ENCODE data around the gene VIPR2. TPM values are rescaled to one million over a fixed set of nuclear protein-coding genes. Genes with fewer than 3 reads are reported as not detected.
"Not testable (repeated sequence)": the region's sequence is repeated elsewhere in the genome, so short reads cannot be mapped to it uniquely, and the experiment has no call there.

The VIPR2 gene
- total RNA-seq, 1 donor from 2014 or later: 2.0 TPM

DNA sequence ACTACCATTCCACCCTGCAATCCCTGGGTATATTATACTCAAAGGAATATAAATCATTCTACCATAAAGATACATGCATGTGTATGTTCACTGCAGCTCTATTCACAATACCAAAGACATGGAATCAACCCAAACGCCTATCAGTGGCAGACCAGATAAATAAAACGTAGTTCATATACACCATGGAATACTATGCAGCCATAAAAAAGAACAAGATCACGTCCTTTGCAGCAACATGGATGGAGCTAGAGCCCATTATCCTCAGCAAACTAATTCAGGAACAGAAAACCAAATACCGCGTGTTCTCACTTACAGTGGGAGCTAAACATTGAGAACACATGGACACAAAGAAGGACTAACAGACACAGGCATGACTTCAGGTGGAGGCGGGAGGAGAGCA is 150.0 kb downstream of the VIPR2 start:
- ATAC-seq (no peak), DNase-seq (ENCODE audit: low spot score) (no peak)
- intact Hi-C loops (cut with DNase I): no loop called here

DNA sequence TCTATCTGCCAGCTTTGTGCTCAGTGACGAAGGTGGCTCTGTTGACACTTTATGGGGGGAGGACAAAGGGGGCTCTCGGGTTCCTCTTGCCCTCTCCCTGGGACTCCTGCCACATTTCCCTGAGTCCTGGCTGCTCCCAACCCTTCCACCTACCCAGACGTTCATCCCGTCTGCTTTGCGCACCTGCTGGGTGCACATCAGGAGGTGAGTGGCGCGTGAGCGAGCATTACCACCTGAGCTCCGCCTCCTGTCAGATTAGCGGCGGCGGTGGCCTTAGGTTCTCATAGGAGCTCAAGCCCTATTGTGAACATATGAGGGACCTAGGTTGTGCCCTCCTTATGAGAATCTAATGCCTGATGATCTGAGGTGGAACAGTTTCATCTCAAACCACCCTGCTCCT is 151.1 kb downstream of the VIPR2 start:
- ATAC-seq (no peak), DNase-seq (ENCODE audit: low spot score) (no peak)
- intact Hi-C loops (cut with DNase I): no loop called here

DNA sequence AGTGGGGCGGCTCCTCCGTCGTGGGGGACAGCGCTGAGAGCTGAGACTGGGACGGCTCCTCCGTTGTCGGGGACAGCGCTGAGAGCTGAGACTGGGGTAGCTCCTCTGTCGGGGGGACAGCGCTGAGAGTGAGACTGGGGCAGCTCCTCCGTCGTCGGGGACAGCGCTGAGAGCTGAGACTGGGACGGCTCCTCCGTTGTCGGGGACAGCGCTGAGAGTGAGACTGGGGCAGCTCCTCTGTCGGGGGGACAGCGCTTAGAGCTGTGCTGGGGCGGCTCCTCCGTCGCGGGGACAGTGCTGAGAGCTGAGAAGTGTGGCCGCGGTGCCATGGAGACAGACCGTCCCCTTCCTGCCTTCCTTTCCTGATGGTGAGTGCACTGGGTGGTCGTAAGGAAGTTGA is 151.9 kb downstream of the VIPR2 start:
- DNase-seq (ENCODE audit: low spot score) (no peak), ATAC-seq (no peak)
- intact Hi-C loops (cut with DNase I): no loop called here

DNA sequence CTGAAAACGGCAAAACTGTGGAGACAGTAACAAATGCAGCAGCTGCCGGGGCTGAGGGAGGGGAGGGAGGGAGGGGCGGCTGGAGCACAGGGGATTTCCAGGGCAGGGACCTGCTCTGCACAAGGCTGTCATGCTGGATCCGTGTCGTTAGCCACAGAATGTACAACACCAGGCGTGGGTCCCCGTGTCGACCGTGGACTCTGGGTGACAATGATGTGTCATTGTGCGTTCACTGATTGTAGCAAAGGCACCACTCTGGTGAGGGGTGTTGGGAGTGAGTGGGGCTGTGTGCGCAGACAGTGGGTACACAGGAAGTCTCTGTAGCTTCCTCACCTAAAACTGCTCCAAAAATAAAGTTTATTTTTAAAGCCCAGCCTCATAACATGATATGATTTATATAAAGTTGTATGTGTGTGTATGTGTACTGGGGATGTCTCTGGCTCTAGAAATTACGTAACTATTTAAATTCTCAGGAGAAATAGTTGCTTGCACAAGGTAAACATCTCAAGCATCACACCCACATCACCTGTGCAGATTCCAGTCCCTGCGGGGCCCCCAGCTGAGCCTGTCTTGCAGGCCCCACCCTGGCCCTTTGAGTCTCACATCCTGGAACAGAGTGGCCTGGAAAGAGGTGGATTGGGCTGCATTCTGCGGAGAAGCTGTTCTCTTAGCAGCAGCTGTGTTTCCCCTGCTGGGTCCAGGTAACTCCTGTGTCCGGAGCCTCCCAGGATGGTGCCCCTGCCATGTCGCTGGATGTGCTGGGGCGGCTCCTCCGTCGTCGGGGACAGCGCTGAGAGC is 152.6 kb downstream of the VIPR2 start:
- no peak for ATAC-seq
- intact Hi-C loops (cut with DNase I): no loop called here

DNA sequence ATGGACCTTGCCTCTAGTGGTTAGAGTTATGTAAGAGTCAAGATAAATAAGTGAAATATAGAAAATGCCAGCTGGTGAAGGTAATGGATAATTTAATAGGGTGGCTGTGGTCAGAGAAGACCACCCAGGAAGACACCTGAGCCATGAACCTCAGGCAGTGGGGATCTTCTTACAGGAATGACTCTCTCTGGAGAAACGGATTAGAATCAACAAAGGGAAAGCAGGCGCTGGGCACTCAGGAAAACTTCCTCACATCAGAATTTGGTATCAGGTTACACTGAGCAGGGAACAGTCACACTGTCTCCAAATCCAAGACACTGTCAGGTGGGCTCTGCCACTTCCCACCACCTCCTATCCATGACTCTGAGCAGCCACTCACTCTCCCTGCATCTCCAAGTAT is 155.7 kb downstream of the VIPR2 start:
- no peak for DNase-seq (ENCODE audit: low spot score)
- ATAC-seq: no peak
- intact Hi-C loops (cut with DNase I): no loop called here

More for the DNA sequence above, 152.6 kb downstream of the VIPR2 start:
- DNase-seq (ENCODE audit: low spot score): no peak

DNA sequence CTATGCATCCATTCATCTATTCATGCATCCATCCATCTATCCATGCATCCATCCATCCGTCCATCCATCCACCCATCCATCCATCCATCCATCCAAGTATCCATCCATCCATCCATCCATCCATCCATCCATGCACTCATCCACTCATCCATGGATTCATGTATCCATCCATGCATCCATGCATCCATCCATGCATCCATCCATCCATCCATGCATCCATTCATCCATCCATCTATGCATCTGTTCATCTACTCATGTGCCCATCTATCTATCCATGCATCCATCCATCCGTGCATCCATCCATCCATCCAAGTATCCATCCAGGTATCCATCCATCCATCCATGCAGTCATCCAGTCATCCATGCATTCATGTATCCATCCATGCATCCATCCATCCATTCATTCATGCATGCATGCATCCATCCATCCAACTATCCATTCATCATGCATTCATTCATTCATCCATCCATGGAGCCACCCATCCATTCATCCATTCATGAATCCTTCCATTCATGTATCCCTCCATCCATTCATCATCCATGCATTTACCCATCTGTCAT is 156.3 kb downstream of the VIPR2 start:
- ATAC-seq (no peak), DNase-seq (ENCODE audit: low spot score) (no peak)
- intact Hi-C loops (cut with DNase I): no loop called here

DNA sequence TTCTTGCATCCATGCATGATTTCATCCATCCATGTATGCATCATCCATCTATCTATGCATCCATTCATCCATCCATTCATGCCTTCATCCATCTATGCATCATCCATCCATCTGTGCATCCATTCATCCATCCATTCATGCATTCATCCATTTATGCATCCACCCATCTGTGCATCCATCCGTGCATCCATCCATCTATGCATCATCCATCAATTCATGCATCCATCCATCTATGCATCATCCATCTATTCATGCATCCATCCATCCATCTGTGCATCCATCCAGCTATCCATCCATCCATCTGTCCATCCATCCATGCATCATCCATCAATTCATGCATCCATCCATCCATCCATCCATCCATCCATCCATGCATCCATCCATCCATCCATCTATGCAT is 157.0 kb downstream of the VIPR2 start:
- intact Hi-C loops (cut with DNase I): no loop called here
- ATAC-seq: no peak
- no peak for DNase-seq (ENCODE audit: low spot score)

DNA sequence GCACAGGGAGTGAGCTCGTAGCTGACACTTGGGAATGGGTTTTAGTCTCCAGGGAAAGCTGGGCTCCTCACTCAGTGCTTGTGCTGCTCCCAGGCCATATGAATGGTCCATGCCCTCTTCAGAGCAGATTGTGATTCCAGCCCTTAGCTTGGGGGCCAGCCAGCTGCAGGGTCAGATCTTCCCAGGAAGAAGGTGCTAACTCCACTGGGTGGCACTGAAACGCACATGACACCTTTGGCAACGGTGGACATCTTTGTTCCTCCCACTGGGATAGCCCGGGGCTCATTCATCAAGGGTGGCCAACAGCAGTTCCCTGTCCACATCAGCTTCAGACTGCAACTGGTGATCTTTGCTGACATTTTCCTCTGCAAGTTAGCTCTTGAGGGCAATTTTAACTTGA is 159.1 kb downstream of the VIPR2 start:
- DNase-seq (ENCODE audit: low spot score): no peak
- intact Hi-C loops (cut with DNase I): no loop called here
- ATAC-seq: no peak

DNA sequence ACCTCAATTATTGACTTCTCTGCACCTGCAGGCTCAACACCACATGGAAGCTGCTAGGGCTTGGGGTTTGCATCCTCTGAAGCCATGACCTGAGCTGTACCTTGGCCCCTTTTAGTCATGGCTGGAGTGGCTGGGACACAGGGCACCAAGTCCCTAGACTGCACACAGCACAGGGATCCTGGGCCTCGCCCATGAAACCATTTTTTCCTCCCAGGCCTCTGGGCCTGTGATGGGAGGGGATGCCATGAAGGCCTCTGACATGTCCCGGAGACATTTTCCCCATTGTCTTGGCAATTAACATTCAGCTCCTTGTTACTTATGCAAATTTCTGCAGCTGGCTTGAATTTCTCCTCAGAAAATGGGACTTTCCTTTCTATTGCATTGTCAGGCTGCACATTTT is 160.7 kb downstream of the VIPR2 start:
- DNase-seq (ENCODE audit: low spot score); ATAC-seq; intact Hi-C loops (cut with DNase I): not testable (repeated sequence)

DNA sequence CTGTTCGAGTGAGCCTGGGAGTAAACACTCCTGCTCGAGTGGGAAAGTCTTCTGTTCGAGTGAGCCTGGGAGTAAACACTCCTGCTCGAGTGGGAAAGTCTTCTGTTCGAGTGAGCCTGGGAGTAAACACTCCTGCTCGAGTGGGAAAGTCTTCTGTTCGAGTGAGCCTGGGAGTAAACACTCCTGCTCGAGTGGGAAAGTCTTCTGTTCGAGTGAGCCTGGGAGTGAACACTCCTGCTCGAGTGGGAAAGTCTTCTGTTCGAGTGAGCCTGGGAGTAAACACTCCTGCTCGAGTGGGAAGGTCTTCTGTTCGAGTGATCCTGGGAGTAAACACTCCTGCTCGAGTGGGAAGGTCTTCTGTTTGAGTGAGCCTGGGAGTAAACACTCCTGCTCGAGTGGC is 162.6 kb downstream of the VIPR2 start:
- ATAC-seq; intact Hi-C loops (cut with DNase I): not testable (repeated sequence)

DNA sequence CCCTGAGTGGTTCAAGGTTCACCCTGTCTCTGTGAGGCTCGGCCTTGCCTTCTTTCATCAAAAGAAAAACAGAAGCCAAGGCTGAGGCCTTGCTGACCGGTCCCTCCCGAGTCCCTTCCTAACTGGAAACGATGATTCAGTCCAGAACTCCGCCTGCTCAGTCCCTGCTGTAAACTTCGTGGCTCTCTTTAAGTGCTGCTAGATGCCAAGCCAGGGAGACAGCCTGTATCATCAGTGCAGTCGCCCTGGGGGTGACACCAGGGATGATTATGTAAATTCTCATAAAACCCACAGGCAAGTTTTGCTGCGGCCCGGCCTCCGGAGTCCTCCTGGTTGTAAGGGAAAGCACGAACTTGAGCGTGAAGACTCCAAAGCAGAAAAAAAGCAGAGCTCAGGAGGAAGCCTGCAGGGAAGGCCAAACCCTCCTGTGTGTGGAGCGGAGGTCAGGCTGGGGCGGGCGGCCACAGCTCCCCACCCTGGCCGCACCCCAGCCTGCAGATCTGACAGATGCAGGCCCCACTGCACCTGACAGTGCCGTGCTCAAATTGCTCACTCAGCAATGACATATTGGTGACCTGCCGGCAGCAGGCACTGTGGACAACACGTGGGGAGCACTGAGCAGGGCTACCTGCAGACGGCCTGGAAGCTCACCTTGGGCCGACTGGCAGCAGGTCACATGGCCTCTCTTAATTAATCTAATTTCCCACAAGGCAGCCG is 164.9 kb downstream of the VIPR2 start:
- DNase-seq (ENCODE audit: low spot score) (no peak), ATAC-seq (peak; percentile 61)
- intact Hi-C loops (cut with DNase I): no loop called here

More for the DNA sequence above, 162.6 kb downstream of the VIPR2 start:
- DNase-seq (ENCODE audit: low spot score): not testable (repeated sequence)

DNA sequence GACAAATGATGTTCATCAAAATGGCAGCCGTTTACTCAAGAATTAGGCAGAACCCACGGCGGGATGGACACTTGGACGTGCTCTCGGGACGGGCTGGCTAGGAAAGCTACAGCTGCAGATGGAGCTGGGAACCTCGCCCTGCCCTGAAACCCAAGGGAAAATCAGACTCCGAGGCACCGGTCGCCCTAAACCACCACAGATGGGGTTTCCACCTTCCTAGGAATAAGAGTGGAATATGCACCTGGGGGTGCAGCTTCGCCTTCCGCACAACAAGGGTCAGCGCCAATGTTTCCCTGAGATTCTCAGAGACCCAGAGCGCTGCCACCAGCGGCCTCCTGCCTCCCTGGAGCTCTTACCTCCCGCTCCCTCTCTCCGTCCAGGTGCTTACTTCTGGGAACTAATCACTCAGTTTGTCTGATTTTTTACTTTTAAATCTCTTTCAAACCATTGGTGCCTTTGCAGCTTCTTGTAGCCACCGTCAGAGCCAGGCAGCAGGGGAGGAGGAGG is 165.6 kb downstream of the VIPR2 start:
- intact Hi-C loops (cut with DNase I): no loop called here
- ATAC-seq: no peak
- no peak for DNase-seq (ENCODE audit: low spot score)

Data from sciatic nerve (tissue), 2 donors.